ENCODE data around the gene TBC1D3B.
"Not testable (repeated sequence)": the region's sequence is repeated elsewhere in the genome, so short reads cannot be mapped to it uniquely, and the experiment has no call there.

The TBC1D3B gene

DNA sequence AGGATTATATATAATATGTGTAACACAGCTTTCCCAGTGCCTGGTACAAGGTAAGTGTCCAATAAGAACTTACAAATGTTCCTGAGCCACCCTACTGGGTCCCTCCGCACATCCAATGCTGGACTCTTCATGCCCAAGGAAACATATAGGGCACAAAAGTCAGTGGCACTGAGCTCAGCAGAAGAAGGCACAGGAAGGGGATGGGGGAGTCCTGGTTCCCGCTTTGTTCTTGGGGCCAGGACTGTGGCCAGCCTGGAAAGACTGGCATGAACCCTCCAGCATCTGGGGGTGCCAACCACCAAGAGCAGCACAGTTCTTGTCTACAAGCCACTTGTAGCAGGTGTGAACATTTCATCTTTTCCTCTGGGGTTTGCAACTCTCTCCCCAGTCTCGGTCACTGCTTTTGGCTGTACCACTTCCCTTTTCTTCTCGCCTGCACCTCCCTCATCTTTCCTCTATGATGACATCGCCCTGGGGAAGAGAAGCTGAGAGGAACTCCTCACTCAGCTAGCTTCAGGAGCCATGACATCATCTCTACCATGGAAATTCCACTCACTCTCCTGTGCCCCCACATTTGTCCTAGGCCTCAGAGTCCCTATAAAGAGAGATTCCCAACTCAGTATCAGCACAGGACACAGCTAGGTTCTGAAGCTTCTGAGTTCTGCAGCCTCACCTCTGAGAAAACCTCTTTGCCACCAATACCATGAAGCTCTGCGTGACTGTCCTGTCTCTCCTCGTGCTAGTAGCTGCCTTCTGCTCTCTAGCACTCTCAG is 34.2 kb upstream of the TBC1D3B start, which contains the start of gene CCL4L2:
CCL4L2 (plus strand) TSS at position 625 of the 773 bp plus-strand sequence.
- TF ChIP-seq MAX, EGR1 (IDR thresholded peaks at IDR 0.05): not testable (repeated sequence)
- TF ChIP-seq, protein P1, sequence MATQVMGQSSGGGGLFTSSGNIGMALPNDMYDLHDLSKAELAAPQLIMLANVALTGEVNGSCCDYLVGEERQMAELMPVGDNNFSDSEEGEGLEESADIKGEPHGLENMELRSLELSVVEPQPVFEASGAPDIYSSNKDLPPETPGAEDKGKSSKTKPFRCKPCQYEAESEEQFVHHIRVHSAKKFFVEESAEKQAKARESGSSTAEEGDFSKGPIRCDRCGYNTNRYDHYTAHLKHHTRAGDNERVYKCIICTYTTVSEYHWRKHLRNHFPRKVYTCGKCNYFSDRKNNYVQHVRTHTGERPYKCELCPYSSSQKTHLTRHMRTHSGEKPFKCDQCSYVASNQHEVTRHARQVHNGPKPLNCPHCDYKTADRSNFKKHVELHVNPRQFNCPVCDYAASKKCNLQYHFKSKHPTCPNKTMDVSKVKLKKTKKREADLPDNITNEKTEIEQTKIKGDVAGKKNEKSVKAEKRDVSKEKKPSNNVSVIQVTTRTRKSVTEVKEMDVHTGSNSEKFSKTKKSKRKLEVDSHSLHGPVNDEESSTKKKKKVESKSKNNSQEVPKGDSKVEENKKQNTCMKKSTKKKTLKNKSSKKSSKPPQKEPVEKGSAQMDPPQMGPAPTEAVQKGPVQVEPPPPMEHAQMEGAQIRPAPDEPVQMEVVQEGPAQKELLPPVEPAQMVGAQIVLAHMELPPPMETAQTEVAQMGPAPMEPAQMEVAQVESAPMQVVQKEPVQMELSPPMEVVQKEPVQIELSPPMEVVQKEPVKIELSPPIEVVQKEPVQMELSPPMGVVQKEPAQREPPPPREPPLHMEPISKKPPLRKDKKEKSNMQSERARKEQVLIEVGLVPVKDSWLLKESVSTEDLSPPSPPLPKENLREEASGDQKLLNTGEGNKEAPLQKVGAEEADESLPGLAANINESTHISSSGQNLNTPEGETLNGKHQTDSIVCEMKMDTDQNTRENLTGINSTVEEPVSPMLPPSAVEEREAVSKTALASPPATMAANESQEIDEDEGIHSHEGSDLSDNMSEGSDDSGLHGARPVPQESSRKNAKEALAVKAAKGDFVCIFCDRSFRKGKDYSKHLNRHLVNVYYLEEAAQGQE (IDR thresholded peaks at IDR 0.05; ENCODE audit: low read depth), result not testable (repeated sequence)

GRCh38 chr17:36209575-36209974 is 33.1 kb upstream of the TBC1D3B start:
- TF ChIP-seq NFIC (IDR thresholded peaks at IDR 0.05) (no peak), TCF12 (IDR thresholded peaks at IDR 0.05; ENCODE audit: low read depth) (no peak), TEAD4 (IDR thresholded peaks at IDR 0.05) (no peak), EP300 (IDR thresholded peaks at IDR 0.05; ENCODE audit: borderline replicate concordance) (no peak), RAD21 (IDR thresholded peaks at IDR 0.05; ENCODE audit: low read depth) (no peak), CREB1 (IDR thresholded peaks at IDR 0.05; ENCODE audit: low read depth) (no peak)
- TF ChIP-seq, protein P2, sequence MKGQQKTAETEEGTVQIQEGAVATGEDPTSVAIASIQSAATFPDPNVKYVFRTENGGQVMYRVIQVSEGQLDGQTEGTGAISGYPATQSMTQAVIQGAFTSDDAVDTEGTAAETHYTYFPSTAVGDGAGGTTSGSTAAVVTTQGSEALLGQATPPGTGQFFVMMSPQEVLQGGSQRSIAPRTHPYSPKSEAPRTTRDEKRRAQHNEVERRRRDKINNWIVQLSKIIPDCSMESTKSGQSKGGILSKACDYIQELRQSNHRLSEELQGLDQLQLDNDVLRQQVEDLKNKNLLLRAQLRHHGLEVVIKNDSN (IDR thresholded peaks at IDR 0.05), result no peak
- TF ChIP-seq, protein P1 (IDR thresholded peaks at IDR 0.05; ENCODE audit: low read depth), result no peak

GRCh38 chr17:36205637-36206485 is 29.4 kb upstream of the TBC1D3B start:
- TF ChIP-seq TAF1 (IDR thresholded peaks at IDR 0.05; ENCODE audit: low read depth) (no peak), CREB1 (IDR thresholded peaks at IDR 0.05; ENCODE audit: low read depth) (no peak), MAX (IDR thresholded peaks at IDR 0.05) (no peak), FOXM1 (IDR thresholded peaks at IDR 0.05; ENCODE audit: borderline replicate concordance, low read depth) (no peak), EGR1 (IDR thresholded peaks at IDR 0.05) (no peak), ZBTB7A (IDR thresholded peaks at IDR 0.05; ENCODE audit: low read depth) (no peak), NFIC (IDR thresholded peaks at IDR 0.05) (no peak), EP300 (IDR thresholded peaks at IDR 0.05; ENCODE audit: borderline replicate concordance) (no peak), TEAD4 (IDR thresholded peaks at IDR 0.05) (no peak), CEBPB (IDR thresholded peaks at IDR 0.05) (no peak), YY1 (IDR thresholded peaks at IDR 0.05; ENCODE audit: low read depth) (no peak), RAD21 (IDR thresholded peaks at IDR 0.05; ENCODE audit: low read depth) (no peak), TCF12 (IDR thresholded peaks at IDR 0.05; ENCODE audit: low read depth) (no peak)
- TF ChIP-seq, protein P1 (IDR thresholded peaks at IDR 0.05; ENCODE audit: low read depth), result no peak
- TF ChIP-seq, protein P2 (IDR thresholded peaks at IDR 0.05), result no peak
